GM21529 (cell line): ENCODE data around the gene SSNA1.
"Not testable (repeated sequence)": the region's sequence is repeated elsewhere in the genome, so short reads cannot be mapped to it uniquely, and the experiment has no call there.

ENCODE experiments used
- ATAC-seq: cut with Tn5 transposase; IDR thresholded peaks from one replicate; pipeline ENCODE4 v1.9.1; 2021; ENCODE audit not compliant: unreplicated experiment

SSNA1 gene

GRCh38 chr9:137230705-137231371, 42.4 kb downstream of the SSNA1 start, which contains the start of gene SLC34A3:
TSS of gene SLC34A3 (plus strand) at chr9:137230901. CDS start at chr9:137231703, 802 bp downstream.
- ATAC-seq = no peak

GRCh38 chr9:137231372-137232039, 43.0 kb downstream of the SSNA1 start:
- no peak for ATAC-seq

DNA sequence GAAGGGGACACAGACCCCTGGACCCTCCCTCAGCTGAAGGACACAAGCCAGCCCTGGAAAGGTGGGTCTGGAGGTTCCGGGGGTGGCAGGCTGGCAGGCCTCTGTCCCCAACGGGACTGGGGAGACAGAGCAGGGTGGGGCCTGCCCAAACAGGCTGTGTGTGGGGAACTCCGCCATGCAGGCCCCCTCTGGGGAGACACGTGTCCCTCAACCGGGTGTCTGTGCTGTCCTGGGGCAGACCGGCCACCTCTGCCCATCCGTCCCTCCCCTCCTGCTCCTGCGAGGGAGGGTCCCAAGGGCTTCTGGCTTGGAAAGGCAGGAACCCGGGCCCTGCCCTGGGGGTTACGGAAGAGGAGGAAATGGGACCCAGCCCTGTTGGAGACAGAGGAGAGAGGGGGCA, 43.6 kb downstream of the SSNA1 start:
- ATAC-seq = no peak

GRCh38 chr9:137232510-137232909, 44.0 kb downstream of the SSNA1 start:
- ATAC-seq = no peak

DNA sequence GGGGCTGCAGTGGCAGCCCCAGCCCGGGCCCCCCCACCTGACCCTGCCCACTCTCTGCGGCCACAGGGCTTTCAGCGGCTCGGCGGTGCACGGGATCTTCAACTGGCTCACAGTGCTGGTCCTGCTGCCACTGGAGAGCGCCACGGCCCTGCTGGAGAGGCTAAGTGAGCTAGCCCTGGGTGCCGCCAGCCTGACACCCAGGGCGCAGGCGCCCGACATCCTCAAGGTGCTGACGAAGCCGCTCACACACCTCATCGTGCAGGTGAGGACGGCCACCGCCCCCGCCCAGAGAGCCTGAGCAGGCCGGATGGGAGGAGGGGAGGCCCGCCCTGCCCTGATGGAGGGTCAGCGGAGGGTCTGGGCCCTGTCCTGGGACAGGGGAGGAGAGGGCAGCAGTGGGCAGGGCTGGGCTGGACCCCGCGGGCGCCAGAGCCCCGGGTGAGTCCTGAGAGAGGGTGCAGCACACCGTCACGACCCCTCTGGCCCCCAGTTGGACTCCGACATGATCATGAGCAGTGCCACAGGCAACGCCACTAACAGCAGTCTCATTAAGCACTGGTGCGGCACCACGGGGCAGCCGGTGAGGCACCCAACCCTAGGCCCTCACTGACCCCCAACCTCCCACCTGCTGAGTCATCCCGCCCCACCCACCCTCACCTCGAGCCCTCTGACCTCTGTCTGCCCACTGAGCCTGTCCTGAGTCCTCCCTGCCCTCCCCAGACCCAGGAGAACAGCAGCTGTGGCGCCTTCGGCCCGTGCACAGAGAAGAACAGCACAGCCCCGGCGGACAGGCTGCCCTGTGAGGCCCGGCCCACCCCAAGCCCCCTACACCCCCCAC, 44.9 kb downstream of the SSNA1 start:
- ATAC-seq = no peak

DNA sequence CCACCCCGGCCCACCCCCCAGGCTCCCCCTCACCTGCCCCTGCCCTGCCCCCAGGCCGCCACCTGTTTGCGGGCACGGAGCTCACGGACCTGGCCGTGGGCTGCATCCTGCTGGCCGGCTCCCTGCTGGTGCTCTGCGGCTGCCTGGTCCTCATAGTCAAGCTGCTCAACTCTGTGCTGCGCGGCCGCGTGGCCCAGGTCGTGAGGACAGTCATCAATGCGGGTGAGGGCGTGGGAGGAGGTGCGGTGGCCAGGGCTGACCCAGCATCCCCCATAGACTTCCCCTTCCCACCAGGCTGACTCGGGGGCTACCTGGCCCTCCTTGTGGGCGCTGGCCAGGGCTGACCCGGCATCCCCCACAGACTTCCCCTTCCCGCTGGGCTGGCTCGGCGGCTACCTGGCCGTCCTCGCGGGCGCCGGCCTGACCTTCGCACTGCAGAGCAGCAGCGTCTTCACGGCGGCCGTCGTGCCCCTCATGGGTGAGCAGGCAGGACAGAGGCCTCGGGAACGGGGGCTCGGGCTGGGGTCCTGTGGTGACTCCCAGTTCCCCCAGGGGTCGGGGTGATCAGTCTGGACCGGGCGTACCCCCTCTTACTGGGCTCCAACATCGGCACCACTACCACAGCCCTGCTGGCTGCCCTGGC, 45.7 kb downstream of the SSNA1 start:
- ATAC-seq = no peak

DNA sequence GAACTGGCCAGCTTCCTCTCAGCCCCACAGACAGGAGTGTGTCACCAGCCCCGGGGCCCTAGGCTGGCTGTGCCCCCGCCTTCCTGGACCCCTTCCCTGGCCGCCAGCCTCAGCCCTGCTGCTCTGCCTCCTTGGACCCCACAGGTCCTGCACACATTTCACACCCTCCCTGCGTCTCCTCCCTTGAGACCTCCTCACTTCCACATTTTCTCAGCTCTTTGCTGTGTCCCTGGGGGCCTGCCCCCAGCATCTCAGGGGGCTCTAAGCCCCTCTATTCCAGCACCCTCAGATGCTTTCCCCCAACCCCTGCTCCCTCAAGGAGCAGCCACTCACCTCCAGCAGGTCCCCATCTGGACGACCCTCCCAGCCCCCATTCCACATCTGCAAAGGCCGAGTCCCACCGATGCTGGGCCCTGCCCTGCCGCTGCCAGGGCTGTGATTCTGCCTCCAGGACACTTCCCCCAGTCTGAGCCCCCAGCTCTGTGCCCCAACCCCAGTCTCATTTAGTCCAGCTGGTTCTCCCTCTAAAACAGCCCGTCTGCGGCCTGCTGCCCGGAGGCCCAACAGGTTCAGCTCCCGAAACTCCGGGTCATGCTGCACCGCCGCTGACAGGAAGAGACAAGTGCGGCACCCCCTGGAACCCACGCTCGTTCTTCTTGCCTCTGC, 46.4 kb downstream of the SSNA1 start:
- no peak for ATAC-seq

DNA sequence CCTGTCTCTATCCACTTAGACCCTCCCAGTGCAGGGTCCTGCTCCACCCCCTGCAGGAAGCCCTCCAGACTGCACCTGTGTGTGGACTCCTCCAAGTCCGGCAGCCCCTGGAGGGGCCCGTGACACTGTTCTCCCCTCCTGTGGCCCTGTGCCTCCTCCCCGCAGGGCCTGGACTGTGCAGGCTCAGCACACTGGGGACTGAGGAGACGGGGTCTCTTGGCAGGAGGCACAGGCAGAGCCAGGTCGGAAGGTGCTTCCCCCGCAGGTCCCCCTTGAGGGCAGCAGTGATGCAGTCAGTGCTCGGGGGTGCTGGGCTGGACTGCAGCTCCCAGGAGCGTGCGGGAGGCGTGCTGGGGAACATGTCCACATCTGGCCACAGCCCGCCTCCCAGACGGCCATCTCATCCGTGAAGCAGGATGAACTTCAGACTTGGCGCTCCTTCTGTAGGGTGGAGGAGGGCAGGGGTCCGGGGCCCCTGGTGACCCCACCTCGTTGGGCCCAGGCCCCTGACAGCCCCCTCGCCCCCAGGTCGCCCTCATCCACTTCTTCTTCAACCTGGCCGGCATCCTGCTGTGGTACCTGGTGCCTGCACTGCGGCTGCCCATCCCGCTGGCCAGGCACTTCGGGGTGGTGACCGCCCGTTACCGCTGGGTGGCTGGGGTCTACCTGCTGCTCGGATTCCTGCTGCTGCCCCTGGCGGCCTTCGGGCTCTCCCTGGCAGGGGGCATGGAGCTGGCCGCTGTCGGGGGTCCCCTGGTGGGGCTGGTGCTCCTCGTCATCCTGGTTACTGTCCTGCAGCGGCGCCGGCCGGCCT, 47.2 kb downstream of the SSNA1 start:
- no peak for ATAC-seq

- peak; percentile 17 for ATAC-seq
Observed at GRCh38 chr9:137236238-137236935, 47.9 kb downstream of the SSNA1 start.

- no peak for ATAC-seq
Observed at GRCh38 chr9:137236936-137237421, 48.5 kb downstream of the SSNA1 start.

DNA sequence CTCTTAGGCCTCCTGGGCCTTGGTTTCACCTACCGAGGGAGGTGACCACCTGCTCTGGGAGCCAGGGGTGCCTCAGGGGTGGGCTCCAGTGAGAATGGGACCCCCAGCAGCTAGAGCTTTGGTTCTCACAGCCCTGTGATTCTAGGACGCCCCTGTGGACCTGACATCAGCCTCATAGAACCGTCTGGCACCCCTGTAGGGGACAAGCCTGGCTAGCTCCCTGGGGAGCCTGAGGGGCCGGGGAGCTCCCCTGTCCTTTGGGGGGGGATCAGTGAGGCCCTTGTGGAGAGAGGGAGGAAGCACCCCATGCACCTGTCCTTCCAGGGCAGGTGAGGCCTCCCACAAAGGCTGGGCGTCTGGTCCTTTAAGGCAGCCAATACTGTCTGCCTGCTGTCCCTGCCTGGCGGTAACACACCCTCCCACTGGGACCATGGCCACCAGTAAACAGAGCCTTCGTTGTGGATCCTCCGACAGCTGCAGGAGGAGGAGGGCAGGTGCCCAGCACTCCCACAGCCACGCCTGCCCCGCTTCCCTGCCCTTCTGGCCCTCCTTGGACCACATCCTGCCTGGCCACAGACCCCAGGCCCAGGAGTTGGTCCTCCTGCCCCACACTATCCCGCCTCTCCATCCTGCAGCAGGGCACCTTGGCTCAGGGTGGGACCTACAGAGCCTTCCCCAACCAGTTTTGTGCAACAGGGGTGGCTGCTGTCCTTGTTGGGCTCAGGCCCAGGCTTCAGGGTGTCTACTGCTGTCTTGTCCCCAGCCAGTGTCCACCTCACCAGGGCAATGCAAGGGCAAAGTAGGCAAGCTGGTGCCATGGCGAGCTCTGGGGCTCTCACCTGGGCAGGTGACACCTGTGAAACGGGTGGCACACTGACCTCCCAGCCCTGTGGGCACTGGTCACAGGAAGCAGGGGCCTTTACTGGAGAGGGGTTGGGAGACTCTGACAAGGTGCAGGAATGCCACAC, 49.6 kb downstream of the SSNA1 start:
- ATAC-seq = no peak

DNA sequence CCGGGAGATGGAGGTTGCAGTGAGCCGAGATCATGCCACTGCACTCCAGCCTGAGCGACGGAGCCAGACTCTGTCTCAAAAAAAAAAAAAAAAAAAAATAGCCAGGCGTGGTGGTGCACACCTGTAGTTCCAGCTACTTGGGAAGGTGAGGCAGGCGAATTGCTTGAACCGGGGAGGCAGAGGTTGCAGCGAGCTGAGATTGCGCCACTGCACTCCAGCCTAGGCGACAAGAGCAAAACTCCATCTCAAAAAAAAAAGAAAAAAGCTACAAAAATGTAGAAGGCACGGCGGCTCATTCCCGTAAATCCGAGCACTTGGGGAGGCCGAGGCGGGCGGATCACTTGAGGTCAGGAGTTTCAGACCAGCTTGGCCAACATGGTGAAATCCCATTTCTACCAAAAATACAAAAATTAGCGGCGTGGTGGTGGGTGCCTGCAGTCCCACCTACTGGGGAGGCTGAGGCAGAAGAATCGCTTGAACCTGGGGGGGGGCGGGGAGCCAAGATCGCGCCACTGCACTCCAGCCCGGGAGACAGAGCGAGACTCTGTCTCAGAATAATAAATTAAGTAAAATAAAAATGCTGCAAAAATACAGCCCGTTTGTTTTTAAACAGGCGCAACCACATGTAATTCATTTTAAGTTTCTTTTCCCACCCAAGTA, 51.2 kb downstream of the SSNA1 start:
- ATAC-seq = not testable (repeated sequence)
